Calu3 (cell line): ENCODE measurements around the gene SPON1. TPM values are rescaled to one million over a fixed set of nuclear protein-coding genes. Genes with fewer than 3 reads are reported as not detected.
"Not testable (repeated sequence)": the region's sequence is repeated elsewhere in the genome, so short reads cannot be mapped to it uniquely, and the experiment has no call there.

Experiments used
- BruUV-seq: library from RNA; stranded (reverse); fragments of 400-500 nt; replicated peaks from 2 replicates; lab custom pipeline; 2021; lab: Mats Ljungman, UMichigan
- CTCF ChIA-PET: fragments of 300-600 bp; sonication (Branson Sonifier 250); formaldehyde crosslinking; loops from one replicate; lab custom pipeline; 2022; ENCODE audit warnings: antibody characterized with exemption; lab: Charles Lee
- DNase-seq: peaks from one replicate; pipeline ENCODE4 v3.0.0; 2022
- H3K27ac Mint-ChIP-seq: one replicate; pipeline ENCODE4 v1.8.0; 2022; ENCODE audit warnings: mixed read lengths; ENCODE audit not compliant: unreplicated experiment
- H3K27me3 Mint-ChIP-seq: one replicate; pipeline ENCODE4 v1.8.0; 2022; ENCODE audit warnings: mixed read lengths; ENCODE audit not compliant: unreplicated experiment
- H3K36me3 Mint-ChIP-seq: one replicate; pipeline ENCODE4 v1.8.0; 2022; ENCODE audit warnings: mild to moderate bottlenecking, moderate library complexity, mixed read lengths; ENCODE audit not compliant: insufficient read depth, unreplicated experiment
- H3K4me1 Mint-ChIP-seq: one replicate; pipeline ENCODE4 v1.8.0; 2022; ENCODE audit warnings: mild to moderate bottlenecking, low read depth, mixed read lengths; ENCODE audit not compliant: unreplicated experiment
- H3K4me3 Mint-ChIP-seq: one replicate; pipeline ENCODE4 v1.8.0; 2022; ENCODE audit warnings: mild to moderate bottlenecking, low read depth, moderate library complexity, mixed read lengths; ENCODE audit not compliant: unreplicated experiment
- H3K9me3 Mint-ChIP-seq: one replicate; pipeline ENCODE4 v1.8.0; 2022; ENCODE audit warnings: low read depth, mixed read lengths; ENCODE audit not compliant: unreplicated experiment
- intact Hi-C: fragments of 100-400 bp; cut with micrococcal nuclease; formaldehyde crosslinking; loops from one replicate; pipeline ENCODE4 v1.10.0; 2022; ENCODE audit not compliant: unreplicated experiment
- total RNA-seq: library from RNA; stranded (reverse); gene quantifications from 2 replicates; pipeline ENCODE4 v1.2.3, GENCODE V29; 2022
- TF ChIP-seq, protein P1 (sequence below): fragments of 200-600 bp; IDR thresholded peaks from one replicate; pipeline ENCODE4 v1.8.0; 2022; ENCODE audit warnings: antibody characterized with exemption; ENCODE audit not compliant: unreplicated experiment

Gene SPON1
- total RNA-seq, 1 experiment from 2014 or later = not detected

DNA sequence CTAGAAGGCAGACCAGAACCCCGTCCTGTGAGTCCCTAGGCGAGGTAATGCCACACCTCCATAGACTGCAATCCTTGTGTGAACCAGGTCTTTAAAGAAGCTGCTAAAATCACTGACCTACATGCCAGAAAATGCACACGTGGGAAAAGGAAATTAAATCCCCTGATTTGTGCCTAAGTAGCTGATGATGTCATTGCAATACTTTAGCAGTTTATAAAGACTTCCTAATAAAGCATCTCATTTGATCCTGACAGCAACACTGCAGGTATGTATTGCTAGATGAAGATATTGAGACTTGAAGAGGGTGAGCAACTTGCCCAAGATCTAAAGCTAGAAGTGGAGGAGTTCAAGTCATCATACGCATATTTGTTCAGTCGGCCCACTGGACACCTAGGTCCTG is 289.2 kb downstream of the SPON1 start:
- Mint-ChIP-seq H3K4me1 (peaks cover 8% of the 10 kb centered on the region), H3K4me3 (no peak overlapping the region), H3K27me3 (peaks cover 19% of the 10 kb centered on the region), H3K9me3 (no peaks in the 10 kb centered on the region), H3K27ac (no peak overlapping the region), H3K36me3 (no peaks in the 10 kb centered on the region)
- CTCF ChIA-PET = no interaction called here
- no TSS peak for BruUV-seq
- TF ChIP-seq, protein P1, sequence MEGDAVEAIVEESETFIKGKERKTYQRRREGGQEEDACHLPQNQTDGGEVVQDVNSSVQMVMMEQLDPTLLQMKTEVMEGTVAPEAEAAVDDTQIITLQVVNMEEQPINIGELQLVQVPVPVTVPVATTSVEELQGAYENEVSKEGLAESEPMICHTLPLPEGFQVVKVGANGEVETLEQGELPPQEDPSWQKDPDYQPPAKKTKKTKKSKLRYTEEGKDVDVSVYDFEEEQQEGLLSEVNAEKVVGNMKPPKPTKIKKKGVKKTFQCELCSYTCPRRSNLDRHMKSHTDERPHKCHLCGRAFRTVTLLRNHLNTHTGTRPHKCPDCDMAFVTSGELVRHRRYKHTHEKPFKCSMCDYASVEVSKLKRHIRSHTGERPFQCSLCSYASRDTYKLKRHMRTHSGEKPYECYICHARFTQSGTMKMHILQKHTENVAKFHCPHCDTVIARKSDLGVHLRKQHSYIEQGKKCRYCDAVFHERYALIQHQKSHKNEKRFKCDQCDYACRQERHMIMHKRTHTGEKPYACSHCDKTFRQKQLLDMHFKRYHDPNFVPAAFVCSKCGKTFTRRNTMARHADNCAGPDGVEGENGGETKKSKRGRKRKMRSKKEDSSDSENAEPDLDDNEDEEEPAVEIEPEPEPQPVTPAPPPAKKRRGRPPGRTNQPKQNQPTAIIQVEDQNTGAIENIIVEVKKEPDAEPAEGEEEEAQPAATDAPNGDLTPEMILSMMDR = no peak
- no peak for DNase-seq
- intact Hi-C loops = no loop called here

- H3K36me3 Mint-ChIP-seq, H3K4me1 Mint-ChIP-seq, intact Hi-C loops, BruUV-seq, H3K9me3 Mint-ChIP-seq, H3K27ac Mint-ChIP-seq, DNase-seq, H3K4me3 Mint-ChIP-seq: not testable (repeated sequence)
- CTCF ChIA-PET = interaction anchor here (1.5 kb wide), 1 partner anchor 48 kb away, joined by 3 read pairs; no protein-coding TSS in a partner anchor
- peaks cover 11% of the 10 kb centered on the region for H3K27me3 Mint-ChIP-seq
These were observed 290.0 kb downstream of the SPON1 start for GRCh38 chr11:14252501-14252900.

DNA sequence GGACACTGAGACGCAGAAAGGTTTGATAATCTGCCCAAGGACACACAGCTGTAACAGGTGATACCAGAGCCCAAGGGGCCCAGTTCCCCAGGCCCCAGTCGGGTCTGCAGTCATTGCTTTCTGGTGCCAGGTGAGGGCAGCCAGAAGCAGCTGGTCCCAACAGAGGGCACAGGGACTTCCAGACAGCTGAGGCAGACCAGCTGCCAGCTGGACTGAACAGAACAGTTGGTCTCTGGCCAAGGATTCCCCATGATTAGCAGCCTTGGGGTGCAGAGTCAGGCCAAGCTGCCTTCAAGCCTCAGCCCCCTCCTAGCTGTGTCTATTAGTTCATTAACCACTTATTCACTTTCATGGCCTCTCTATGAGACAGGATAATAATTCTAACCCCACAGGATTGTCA is 290.9 kb downstream of the SPON1 start:
- no peak overlapping the region for H3K27ac Mint-ChIP-seq
- H3K9me3 Mint-ChIP-seq = no peaks in the 10 kb centered on the region
- H3K36me3 Mint-ChIP-seq = no peaks in the 10 kb centered on the region
- TF ChIP-seq, protein P1 = no peak
- DNase-seq = no peak
- peaks cover 2% of the 10 kb centered on the region for H3K27me3 Mint-ChIP-seq
- H3K4me1 Mint-ChIP-seq = peaks cover 16% of the 10 kb centered on the region
- no TSS peak for BruUV-seq
- H3K4me3 Mint-ChIP-seq = no peak overlapping the region
- CTCF ChIA-PET = interaction anchor here (1.5 kb wide), 1 partner anchor 47 kb away, joined by 3 read pairs; no protein-coding TSS in a partner anchor
- intact Hi-C loops = no loop called here

DNA sequence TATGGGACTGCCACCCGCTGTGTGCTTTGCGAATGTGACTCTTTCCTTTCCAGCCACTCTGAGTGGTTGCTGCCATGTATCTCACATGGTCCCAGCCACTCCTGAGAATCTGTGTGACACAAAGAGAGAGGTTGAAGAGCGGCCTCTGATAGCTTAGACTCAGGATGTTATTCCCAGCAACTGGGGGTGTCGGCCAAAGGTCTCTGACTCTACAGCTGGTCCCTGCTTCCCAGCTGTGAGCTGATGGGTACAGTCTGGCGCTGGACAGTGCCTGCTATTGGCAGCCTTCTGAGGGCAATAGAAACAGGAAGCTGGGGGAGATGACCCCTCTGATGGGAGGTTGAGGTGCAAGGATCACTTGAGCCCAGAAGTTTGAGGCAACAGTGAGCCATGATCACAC is 291.3 kb downstream of the SPON1 start:
- no TSS peak for BruUV-seq
- no peaks in the 10 kb centered on the region for H3K9me3 Mint-ChIP-seq
- H3K27me3 Mint-ChIP-seq = no peaks in the 10 kb centered on the region
- H3K4me1 Mint-ChIP-seq = peaks cover 20% of the 10 kb centered on the region
- TF ChIP-seq, protein P1 = no peak
- H3K36me3 Mint-ChIP-seq = no peaks in the 10 kb centered on the region
- no peak overlapping the region for H3K27ac Mint-ChIP-seq
- no peak overlapping the region for H3K4me3 Mint-ChIP-seq
- intact Hi-C loops = no loop called here
- CTCF ChIA-PET = interaction anchor here (1.5 kb wide), 1 partner anchor 47 kb away, joined by 3 read pairs; no protein-coding TSS in a partner anchor
- no peak for DNase-seq

DNA sequence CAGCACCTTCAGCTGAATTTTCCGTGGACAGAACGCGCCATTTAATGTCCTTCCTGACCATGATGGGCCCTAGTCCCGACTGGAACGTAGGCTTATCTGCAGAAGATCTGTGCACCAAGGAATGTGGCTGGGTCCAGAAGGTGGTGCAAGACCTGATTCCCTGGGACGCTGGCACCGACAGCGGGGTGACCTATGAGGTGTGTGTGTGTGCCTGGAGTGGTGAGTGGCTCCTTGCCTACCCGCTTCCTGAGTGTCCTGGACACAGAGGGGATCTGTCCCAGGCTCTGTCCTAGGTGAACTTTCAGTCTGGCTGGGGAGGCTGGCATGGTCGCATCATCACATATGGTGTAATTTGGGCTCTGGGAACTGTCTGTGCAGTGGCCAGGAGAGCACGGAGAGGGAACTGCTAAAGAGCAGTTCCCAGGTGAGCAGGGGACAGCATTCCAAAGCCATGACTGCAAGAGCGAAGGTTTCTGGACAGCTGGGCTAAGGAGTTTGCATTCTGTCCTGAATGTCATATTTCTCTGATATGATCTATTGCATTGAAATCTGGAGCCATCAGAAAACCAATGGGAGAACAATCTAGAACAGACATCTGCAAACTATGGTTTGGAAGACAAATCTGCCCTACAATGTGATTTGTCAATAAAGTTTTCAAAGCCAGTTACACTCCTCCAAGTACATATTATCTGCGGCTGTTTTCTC is 292.2 kb downstream of the SPON1 start:
- H3K27ac Mint-ChIP-seq = no peak overlapping the region
- intact Hi-C loops = no loop called here
- TF ChIP-seq, protein P1 = no peak
- no peaks in the 10 kb centered on the region for H3K27me3 Mint-ChIP-seq
- CTCF ChIA-PET = no interaction called here
- BruUV-seq = no TSS peak
- no peaks in the 10 kb centered on the region for H3K36me3 Mint-ChIP-seq
- no peak overlapping the region for H3K4me3 Mint-ChIP-seq
- no peaks in the 10 kb centered on the region for H3K9me3 Mint-ChIP-seq
- DNase-seq = no peak
- H3K4me1 Mint-ChIP-seq = peaks cover 23% of the 10 kb centered on the region
